Stimulated activated CD4-positive, alpha-beta T cell treated with anti-CD3 and anti-CD28 coated beads, TNF-alpha, amount 100 ng/mL, for 48 hours (primary cell): Measurements from ENCODE around the gene STAP2.

Experiments used
- DNase-seq, 3 donors: peaks; one replicate each; pipeline ENCODE4 v3.0.0-alpha.2; 2020; ENCODE audit warnings: low read depth in 3 of 3

Gene STAP2

DNA sequence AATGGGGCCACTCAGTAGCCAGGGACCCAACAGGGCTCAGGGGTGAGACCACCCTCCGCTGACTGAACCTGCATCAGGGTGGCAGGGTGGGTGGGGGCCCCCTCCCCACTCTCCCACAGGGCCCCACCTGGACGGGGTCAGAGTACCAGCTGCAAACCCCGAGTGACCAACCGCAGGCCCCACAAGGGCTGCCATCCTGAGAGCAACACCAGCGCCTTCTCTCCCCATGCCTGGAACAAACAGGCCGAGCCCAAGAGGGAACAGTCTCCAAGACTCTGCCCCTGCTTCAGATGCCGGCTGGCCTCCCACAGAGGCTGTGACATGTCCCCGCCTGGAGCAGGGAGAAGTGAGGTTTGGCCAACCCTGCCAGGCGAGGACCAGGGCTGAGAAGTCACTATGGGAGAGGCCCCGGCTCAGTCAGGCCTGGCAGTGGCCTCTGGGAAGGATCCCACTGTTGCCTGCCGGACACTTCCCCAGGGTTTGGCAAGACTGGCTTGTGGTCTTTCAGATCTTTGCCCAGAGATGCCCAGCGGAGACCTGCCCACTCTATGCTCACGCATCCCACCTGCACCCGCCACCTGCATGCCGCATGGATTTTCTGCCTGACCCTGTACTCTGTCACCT lies 31.9 kb upstream of the STAP2 start:
- no peak for DNase-seq

DNA sequence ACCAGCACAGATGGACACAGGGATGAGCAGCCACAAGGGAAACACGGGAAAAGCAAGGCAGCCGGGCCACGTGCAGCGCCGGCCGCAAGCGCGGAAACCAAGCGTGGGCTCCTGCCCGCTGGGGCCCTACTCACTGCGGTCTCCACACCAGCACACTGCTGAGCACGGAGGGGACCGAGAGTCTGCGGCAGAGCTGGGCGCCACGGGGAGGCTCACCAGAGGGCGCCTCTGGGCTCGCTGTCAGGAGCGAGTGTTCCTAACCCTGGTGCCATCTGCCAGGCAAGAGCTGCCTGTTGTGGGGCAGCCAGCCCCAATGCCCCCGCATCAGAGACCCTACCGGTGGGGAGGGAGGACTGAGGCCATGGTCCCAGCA lies 31.2 kb upstream of the STAP2 start:
- DNase-seq: peak; percentile 62 to 72 (median 67)

DNA sequence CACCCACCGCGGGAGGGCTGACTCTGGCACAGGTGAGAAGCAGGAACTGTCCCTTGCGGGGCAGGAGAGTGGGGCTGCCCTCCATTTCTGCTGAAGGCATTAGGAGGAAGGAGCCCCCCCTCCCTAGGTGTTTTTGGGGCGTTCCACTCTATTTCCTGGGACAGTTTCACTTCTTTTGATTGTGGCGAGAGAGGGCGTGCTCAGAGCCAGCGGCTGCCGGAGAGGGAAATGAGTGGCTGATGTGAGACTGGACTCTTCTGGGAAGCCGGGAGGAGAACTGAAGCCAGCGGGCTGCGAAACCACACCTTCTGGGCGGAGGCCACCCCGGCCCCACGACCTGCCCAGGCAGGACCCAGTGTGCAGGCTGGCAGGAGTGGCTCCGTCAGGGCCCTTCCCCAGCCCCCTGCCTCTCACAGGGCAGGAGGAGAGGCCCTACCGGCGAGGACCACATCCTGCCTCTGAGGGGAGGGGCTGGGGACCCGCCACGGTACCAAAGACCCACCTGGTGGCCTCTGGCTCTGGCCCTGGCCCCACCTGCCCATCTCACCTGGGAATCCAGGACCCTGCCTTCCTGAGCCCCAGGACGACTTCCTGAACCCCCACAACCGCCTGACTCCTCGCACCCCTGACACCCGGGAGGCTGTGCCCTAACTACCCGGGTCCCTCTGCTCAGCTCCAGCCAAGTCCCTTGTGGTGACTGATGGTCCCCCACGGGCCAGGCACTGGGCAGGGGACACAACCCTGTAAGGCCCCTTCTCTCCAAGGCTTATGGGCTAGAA lies 30.7 kb upstream of the STAP2 start:
- peak; percentile 38 to 56 (median 56) for DNase-seq

DNA sequence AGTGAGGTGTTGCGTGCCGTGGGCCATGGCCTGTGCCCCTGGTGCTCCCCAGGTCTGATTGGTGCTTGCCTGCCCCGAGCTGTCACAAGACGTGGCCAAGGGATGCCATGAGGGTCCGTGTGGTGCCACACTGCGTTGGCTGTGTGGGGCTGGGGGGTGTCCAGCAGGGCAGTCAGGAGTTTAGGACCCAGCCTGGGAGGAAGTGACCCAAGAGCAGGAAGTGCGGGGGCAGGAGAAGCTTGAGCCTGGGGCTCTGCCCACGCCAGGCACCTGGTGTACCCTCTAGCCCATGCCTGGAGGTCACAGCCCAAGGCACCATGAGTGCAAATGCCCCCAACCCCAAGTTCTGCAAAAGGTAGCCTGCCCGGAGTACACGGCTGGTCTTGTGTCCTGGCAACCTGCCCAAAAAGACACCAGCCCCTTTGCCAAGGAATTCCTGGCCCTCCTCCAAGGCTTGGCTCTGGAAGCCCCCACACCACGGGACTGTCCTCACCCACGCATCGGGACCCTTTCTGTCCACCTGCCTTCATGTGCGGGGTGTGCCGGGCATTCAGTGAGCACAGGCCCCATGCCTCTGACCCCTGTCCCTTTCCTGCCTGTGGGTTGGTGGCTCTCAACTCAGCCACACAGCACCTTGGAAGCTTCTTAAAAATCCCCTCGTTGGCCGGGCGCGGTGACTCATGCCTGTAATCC lies 29.6 kb upstream of the STAP2 start:
- no peak for DNase-seq

DNA sequence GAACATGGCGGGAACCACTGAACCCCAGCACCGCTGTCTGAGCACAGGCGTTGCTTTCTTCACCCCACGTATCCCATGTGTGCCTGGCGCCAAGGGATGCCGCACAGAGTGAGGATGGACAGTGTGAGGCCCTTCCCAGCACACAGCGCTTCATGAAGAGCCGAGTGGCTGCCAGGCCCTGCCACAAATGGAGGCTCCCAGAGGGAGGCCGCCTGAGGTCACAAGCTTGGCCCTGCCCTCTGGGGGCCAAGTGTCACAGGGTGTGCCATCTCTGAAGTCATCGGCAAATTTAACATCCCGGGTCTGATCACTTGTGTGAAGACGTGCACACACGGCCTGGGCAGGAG lies 29.1 kb upstream of the STAP2 start:
- DNase-seq: no peak

DNA sequence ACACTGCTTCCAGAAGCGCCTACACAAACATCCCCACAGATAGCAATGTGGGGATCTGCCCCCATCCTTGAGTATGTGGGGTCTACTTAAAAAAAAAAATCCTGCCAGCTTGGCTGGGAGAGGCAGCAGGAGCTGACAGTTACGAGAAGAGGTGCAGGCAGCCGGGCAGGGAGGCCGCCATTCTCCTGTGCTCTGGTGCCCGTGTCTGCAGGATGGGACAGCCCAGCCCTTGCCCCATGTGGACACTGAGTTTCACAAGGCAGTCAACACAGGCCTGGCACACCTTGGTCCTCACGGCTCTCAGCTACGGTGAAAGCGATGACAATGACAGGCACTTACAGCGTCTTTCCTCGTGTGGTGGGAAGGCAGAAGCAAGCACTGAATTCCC lies 28.7 kb upstream of the STAP2 start:
- no peak for DNase-seq

DNA sequence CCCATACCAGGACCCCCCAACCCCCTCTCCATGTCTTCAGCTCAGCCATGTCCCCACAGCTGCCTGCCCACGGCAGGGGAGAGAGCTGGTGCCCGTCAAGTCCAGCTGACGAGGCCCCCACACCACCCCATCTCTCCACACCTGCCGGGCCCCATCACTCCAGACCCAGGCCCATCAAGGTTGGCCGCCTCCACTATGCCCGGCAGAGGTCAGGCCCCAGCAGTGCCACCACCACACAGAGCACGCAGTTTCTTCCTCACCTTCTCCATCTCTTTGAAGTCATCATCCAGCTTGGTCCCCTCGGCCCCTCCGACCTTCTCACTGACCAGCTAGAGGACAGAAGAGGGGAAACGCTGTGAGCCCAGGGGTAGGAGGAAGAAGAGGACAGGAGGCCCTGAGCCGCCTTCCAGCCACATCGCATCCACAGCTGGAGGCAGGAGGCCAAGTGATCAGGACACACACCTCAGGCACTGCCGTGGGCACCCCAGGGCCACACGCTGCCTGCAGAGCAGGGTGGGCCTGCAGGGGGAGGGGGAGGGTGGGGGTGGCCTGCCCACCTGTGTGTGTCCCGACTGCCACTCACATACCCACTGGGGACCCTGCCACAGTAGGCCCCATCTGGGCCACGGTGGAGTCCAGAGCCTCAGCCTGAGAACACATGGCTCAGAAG lies 28.2 kb upstream of the STAP2 start:
- DNase-seq: no peak

DNA sequence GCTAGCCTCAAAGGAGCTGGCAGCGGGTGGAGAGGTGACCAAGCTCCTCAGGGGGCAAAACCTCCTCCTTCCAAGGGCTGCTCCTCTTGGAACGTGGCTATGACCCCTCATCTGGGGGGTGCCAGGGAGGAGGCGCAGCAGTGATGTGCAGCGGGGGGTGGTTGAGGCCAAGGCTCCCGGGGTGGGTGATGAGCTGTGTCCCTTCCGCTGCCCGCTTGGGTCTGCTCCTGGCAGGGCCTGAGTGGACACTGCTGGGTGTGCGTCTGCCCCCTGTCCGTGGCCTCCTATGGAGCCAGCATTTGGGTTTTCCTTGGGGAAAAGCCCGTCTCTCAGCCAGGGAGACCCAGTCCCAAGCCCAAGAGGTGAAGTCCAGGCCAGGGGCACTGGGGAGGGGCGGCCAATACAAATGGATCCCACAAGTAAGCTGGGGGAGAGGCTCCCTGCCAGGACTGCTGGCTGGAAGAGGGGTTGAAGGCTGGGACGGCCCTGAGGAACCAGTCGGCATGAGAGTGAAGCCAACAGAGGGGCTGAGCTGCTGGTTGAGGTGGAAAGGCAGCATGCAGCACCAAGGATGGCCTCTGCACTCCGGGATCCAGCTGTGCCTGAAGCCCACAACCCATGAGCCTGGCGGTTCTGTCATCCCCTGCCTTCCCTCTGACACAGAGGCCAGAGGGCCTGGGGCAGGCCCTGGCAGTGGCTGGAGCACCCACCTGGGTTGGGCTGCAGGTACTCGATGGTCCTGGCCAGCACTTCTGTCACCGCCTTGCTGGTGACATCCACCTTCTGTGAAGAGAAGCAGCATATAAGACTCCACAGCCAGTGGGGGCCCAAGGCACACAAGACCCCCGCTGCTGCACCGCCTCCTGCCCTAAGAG lies 27.4 kb upstream of the STAP2 start:
- no peak for DNase-seq

DNA sequence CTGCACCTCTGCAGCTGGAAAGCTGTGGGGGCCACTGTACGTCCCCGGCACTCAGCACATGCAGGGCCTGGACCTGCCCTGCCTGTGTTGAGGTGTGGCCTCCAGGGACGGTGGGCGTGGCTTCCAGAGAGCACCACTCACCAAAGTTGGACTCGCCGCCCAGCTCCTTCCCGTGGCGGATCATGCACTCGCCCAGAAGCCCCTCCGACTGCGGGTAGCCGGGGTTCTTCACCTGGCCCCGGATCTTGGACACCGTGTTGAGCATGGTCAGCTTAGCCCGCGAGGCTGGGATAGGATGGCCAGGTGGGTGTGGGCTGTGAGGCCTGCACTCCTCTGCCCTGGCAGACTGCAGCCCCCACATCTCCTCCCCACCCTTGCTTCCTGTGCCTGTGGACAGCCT lies 26.7 kb upstream of the STAP2 start:
- no peak for DNase-seq

DNA sequence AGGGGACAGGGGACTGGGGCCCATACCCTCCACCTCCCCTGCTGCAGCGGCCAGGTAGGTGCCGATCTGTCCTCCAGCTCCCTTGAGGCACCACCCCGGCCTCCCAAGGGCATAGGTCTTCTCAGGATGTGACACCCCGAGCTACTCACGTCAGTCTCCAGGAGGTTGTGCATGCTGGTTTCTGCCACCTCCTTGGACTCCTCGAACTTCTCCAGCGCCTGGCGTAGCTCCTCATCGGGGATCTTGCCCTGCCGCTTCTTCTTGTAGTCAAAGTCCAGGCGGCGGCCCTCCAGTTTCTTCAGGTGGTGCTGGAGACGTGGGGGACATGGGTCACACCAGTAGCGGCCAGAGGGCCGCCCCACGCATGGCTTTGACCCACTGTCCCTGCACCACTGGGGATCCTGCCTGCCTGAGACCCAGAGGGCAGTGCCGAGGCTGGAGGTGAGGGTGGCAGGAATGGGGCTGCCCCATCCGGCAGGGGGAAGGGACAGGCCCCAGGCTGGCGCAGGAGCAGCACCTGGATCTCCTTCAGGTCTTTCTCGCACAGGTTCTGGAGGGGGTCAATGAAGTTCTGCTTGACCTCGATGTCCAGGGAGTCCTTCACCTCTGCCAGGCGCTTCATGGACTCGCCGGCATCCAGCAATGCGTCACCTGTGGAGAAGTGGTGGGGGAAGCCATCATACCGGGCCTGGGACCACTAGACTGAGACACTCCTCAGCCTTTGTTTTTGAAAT lies 25.1 kb upstream of the STAP2 start:
- no peak for DNase-seq

DNA sequence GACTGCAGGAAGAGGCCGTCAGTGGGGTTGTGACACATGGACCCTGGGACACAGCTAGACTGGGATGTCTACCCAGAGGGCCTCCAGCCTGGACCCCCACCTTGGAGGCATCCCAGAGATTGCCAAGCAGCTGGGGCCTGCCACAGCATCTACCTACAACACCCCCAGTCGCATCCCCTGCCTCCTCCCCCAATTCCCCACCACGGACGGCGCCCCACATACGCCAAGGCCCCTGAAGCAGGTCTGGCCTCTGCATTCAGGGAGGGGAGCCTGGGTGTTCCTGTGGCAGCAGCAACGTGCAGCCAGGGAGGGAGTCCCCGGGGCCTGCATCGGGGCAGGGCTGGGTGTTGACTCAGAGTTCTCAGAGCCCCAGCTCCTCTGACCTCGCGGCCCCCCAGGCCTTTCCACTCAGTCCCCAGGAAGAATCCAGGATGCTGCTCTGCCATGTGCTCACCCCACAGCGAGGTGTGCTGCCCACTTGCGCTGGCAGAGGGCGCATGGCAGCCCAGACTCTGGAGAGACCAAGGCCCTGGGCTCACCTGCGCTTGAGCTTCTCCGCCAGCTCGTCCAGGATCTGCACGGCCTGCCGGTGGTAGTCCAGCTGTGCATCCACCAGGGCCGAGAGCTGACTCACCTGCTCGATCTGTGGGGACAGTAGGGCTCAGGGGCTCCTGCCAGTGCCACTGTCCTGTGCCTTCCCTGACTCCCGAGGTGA lies 24.4 kb upstream of the STAP2 start:
- DNase-seq: no peak

DNA sequence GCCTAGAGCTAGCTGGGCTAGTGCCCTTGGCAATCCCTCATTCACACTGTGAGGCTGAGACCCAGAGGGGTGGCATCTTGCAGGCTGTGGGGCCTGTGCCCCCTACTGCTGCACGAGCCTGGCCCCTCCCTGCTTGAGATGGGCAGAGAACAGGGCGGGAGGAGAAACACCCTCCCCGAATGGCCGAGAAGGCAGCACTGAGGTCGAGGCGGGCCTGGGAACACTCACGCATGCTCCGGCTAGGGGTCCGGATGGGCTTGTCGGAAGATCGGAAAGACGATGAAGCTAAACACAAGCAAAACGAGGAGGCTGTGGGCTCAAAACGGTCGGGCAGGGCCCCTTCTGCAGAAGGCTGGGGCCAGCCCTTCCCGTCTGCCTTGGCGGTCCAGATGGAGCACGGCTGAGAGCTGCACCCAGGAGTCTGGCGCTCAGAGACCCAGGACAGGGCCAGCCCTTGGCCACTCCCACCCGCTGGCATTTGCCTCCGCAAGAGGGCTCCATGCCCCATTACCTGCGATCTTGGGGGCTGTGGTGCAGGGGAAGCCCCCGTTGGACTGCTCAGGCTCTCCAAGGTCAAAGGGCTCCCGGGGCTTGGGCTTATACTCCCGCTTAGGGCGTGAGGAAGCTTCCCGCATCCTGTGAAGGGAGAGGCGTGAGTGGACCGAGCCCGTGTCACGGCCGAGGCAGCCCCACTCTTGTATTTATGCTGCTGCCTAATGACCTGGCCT lies 23.6 kb upstream of the STAP2 start:
- DNase-seq: no peak

DNA sequence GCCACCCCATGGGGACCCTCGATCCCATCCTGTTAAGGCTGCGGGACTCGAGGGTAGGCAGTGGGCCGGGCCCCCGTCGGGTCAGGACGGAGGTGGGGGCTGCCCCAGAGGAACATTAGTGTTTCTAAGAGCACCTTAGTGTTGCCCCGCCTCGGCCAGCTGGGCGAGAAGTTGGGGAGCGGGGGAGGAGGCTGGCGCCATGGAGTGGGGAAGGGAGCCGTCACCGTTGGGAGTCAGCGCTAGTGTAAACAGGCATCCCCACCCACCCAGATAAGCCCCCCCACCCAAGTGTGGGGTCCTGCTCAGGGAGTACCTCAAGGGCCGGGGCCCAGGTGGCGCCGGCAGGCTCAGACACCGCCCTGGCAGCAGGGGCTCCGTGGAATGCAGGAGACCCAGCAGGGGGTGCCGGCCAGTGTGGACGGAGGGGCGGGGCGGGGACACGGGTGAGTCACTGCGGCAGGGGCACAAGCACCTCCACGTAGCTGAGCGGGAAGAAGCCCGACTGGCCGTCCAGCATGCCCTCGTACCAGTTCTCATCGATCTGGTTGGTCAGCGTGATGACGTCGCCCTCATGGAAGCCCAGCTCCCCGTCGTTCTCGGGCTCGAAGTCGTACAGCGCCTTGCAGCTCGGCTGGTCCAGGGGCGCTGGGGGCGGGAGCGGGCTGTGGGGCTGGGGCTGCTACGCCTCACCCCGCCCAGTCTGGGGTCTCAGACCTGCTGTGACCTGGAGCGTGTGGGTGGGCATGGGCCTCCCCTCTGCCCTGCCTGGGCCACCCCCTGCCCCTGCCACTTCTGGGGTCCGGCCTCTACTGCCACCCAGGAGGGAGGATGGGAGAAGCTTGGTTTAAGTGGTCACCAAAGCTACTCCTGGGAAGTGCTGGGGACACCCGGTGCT lies 22.8 kb upstream of the STAP2 start:
- no peak for DNase-seq

DNA sequence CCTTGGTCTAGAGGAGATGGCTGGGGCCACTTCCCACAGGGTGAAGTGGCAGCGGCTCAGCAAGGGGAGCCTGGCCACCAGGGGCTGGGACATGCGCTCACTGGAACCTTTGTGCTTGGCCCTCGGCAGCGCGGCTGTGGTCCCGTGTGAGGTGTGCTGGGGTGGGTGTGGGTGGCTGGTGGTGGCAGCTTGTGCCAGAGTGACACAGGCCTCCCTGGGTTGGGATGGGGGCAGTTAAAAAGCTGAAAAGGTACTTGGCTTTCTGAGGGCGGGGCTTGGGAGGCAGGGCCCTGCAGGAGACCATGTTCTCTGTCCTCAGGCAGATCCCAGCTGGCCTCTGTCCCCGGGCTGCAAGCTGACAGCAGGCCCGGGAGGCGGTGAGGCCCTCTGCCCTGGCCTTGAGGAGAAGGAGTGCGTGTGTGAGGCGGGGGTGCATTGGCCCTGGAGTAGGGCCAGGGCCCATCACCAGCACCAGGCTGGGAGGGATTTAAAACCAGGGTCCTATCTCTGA lies 22.1 kb upstream of the STAP2 start:
- DNase-seq: no peak

DNA sequence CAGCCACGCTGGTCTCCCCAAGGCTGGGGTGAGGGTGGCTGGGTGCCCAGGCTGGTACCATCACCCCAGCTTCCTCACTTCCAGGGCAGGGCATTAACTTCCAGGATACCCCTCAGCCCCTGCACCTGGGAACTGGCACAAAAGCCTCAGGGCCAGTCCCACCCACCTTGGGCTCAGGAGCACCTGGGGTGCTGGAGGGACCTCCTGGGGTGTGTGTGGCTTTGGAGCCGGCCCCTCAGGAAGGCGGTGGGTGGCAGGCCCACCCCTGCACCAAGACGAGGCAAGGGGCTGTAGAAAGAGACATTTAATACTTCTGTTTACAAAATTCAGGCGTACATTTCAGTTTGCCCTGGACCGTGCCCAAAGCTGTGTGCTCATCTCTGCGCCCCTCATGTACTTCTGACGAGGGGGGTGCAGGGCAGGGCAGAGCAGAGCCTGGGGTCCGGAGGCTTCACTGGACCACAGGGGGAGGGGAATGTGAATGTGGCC lies 21.5 kb upstream of the STAP2 start:
- DNase-seq: no peak

DNA sequence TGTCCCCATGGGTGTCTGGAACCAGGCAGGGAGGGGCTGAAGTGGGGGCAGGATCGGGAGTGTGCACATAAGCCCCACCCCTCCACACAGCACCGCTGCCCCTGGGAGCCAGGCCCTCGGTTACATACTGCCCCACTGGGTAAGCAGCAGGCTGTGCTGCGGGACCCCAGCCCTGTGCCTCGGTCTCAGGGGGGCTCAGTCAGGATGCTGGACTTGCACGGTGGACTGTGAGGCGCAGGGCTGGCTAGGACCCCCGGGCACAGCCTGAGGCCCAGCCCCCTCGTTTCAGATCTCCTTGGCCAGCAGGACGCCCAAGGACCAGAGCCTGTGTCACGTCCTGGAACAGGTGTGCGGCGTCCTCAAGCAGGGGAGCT lies 21.0 kb upstream of the STAP2 start:
- DNase-seq: no peak

DNA sequence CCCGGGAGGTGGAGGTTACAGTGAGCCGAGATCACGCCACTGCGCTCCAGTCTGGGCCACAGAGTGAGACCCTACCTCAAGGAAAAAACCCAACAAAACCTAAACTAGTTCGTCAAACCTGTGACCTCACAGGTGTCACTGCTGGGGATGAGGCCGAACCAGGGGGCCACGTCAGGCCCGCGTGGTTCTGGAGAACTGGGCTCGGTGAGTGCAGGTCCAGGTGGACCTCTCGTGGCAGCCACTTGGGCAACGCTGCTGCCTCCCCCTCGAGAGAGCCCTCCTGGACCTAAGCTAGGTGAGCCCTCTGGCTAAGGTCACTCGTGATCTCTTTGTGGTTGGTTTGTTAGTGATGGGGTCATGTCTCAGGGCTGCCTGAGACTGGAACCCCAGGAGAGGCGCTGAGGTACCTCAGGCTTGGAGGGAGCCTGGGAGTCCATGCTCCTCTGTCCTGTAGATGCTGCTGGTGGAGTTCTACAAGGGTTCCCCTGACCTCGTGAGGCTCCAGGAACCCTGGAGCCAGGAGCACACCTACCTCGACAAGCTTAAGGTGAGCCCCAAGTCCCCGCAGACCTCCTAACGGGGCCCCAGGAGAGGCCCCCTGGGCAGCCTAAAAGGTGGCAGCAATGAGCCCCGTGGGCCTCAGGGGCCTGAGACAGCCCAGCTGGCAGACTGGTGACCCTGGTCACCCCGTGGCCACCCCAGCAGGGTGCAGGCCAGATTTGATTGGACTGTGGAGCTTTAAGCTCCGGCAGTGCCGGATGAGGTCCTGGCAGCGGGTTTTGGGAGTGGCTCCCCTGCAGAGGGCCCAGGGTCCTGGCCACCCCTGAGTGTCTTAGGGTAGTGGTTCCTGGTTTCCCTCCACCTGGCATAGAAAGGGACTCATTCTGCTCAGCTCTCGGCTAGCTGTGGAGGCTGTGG lies 20.3 kb upstream of the STAP2 start:
- DNase-seq: no peak
